ENCODE data around the gene ZNF460. TPM values are rescaled to one million over a fixed set of nuclear protein-coding genes. Genes with fewer than 3 reads are reported as not detected.
"Not testable (repeated sequence)": the region's sequence is repeated elsewhere in the genome, so short reads cannot be mapped to it uniquely, and the experiment has no call there.

Gene ZNF460
- total RNA-seq, 1 donor from 2014 or later = 24.0 TPM

- no peak for TF ChIP-seq CTCF (IDR thresholded peaks at IDR 0.05; ENCODE audit: borderline replicate concordance)
- peaks cover 95% of the 10 kb centered on the region for H3K36me3 ChIP-seq
- no peak for DNase-seq
- H3K27me3 ChIP-seq (ENCODE audit: low read depth) = no peaks in the 10 kb centered on the region
- no peak overlapping the region for H3K27ac ChIP-seq (replicated peaks)
- intact Hi-C loops (cut with micrococcal nuclease) = no loop called here
- no peaks in the 10 kb centered on the region for H3K9me3 ChIP-seq (replicated peaks)
- peaks cover 2% of the 10 kb centered on the region for H3K4me1 ChIP-seq
- H3K4me3 ChIP-seq = no peak overlapping the region
Observed at GRCh38 chr19:57248646-57249045, 31.6 kb upstream of the ZNF460 start.

GRCh38 chr19:57249329-57249728, 31.0 kb upstream of the ZNF460 start:
- Histone ChIP-seq H3K27ac (replicated peaks) (no peak overlapping the region), H3K36me3 (peaks cover 95% of the 10 kb centered on the region), H3K27me3 (ENCODE audit: low read depth) (no peaks in the 10 kb centered on the region), H3K4me3 (no peak overlapping the region), H3K4me1 (no peaks in the 10 kb centered on the region), H3K9me3 (replicated peaks) (peaks cover 6% of the 10 kb centered on the region)
- no peak for DNase-seq
- intact Hi-C loops (cut with micrococcal nuclease) = no loop called here
- no peak for TF ChIP-seq CTCF (IDR thresholded peaks at IDR 0.05; ENCODE audit: borderline replicate concordance)

GRCh38 chr19:57253767-57254166, 26.5 kb upstream of the ZNF460 start:
- H3K9me3 ChIP-seq (replicated peaks); H3K27me3 ChIP-seq (ENCODE audit: low read depth); DNase-seq; intact Hi-C loops (cut with micrococcal nuclease); H3K4me3 ChIP-seq; H3K4me1 ChIP-seq; H3K27ac ChIP-seq (replicated peaks): not testable (repeated sequence)
- H3K36me3 ChIP-seq = peaks cover 77% of the 10 kb centered on the region

GRCh38 chr19:57262044-57262443, 18.2 kb upstream of the ZNF460 start:
- no peak for DNase-seq
- H3K4me1 ChIP-seq = no peaks in the 10 kb centered on the region
- H3K36me3 ChIP-seq = peaks cover 36% of the 10 kb centered on the region

GRCh38 chr19:57263244-57263741, 17.0 kb upstream of the ZNF460 start:
- peaks cover 35% of the 10 kb centered on the region for H3K36me3 ChIP-seq
- TF ChIP-seq CTCF (IDR thresholded peaks at IDR 0.05; ENCODE audit: borderline replicate concordance) = no peak
- H3K4me3 ChIP-seq = no peak overlapping the region

More at GRCh38 chr19:57262044-57262443, 18.2 kb upstream of the ZNF460 start:
- no peak for TF ChIP-seq CTCF (IDR thresholded peaks at IDR 0.05; ENCODE audit: borderline replicate concordance)
- intact Hi-C loops (cut with micrococcal nuclease) = no loop called here
- no peak overlapping the region for H3K27ac ChIP-seq (replicated peaks)
- H3K4me3 ChIP-seq = no peak overlapping the region
- H3K9me3 ChIP-seq (replicated peaks) = no peaks in the 10 kb centered on the region
- no peaks in the 10 kb centered on the region for H3K27me3 ChIP-seq (ENCODE audit: low read depth)

GRCh38 chr19:57267291-57267690, 13.0 kb upstream of the ZNF460 start:
- intact Hi-C loops (cut with micrococcal nuclease) = no loop called here
- no peaks in the 10 kb centered on the region for H3K9me3 ChIP-seq (replicated peaks)
- TF ChIP-seq CTCF (IDR thresholded peaks at IDR 0.05; ENCODE audit: borderline replicate concordance) = no peak

More at GRCh38 chr19:57263244-57263741, 17.0 kb upstream of the ZNF460 start:
- H3K9me3 ChIP-seq (replicated peaks) = no peaks in the 10 kb centered on the region
- no peaks in the 10 kb centered on the region for H3K4me1 ChIP-seq
- no peaks in the 10 kb centered on the region for H3K27me3 ChIP-seq (ENCODE audit: low read depth)
- no peak for DNase-seq
- no peak overlapping the region for H3K27ac ChIP-seq (replicated peaks)
- intact Hi-C loops (cut with micrococcal nuclease) = no loop called here

More at GRCh38 chr19:57267291-57267690, 13.0 kb upstream of the ZNF460 start:
- H3K27ac ChIP-seq (replicated peaks) = no peak overlapping the region
- no peaks in the 10 kb centered on the region for H3K27me3 ChIP-seq (ENCODE audit: low read depth)
- H3K4me1 ChIP-seq = no peaks in the 10 kb centered on the region
- no peak for DNase-seq
- peaks cover 9% of the 10 kb centered on the region for H3K36me3 ChIP-seq
- no peak overlapping the region for H3K4me3 ChIP-seq
